Measurements from ENCODE around the gene NTM.

The NTM gene

GRCh38 chr11:131642756-131643531 is 272.5 kb downstream of the NTM start:
- no peak for DNase-seq (ENCODE audit: low read depth)

GRCh38 chr11:131644204-131644795 is 273.9 kb downstream of the NTM start:
- no peak for DNase-seq (ENCODE audit: low read depth)

- no peak for DNase-seq (ENCODE audit: low read depth)
Observed at GRCh38 chr11:131645237-131645636, 274.8 kb downstream of the NTM start.

GRCh38 chr11:131649856-131650255 is 279.4 kb downstream of the NTM start:
- DNase-seq (ENCODE audit: low read depth) = no peak

- no peak for DNase-seq (ENCODE audit: low read depth)
Observed at GRCh38 chr11:131652231-131652630, 281.8 kb downstream of the NTM start.

GRCh38 chr11:131653260-131653659 is 282.8 kb downstream of the NTM start:
- no peak for DNase-seq (ENCODE audit: low read depth)

GRCh38 chr11:131654849-131655248 is 284.4 kb downstream of the NTM start:
- no peak for DNase-seq (ENCODE audit: low read depth)

GRCh38 chr11:131656179-131656838 is 285.9 kb downstream of the NTM start:
- no peak for DNase-seq (ENCODE audit: low read depth)

GRCh38 chr11:131656839-131657211 is 286.4 kb downstream of the NTM start:
- DNase-seq (ENCODE audit: low read depth) = no peak

- DNase-seq (ENCODE audit: low read depth) = no peak
Observed at GRCh38 chr11:131658414-131658813, 288.0 kb downstream of the NTM start.

GRCh38 chr11:131658952-131659351 is 288.5 kb downstream of the NTM start:
- no peak for DNase-seq (ENCODE audit: low read depth)

GRCh38 chr11:131659931-131660330 is 289.5 kb downstream of the NTM start:
- no peak for DNase-seq (ENCODE audit: low read depth)

GRCh38 chr11:131661132-131661531 is 290.7 kb downstream of the NTM start:
- no peak for DNase-seq (ENCODE audit: low read depth)

- DNase-seq (ENCODE audit: low read depth) = no peak
Observed at GRCh38 chr11:131662317-131662972, 292.0 kb downstream of the NTM start.

GRCh38 chr11:131662993-131663392 is 292.6 kb downstream of the NTM start:
- no peak for DNase-seq (ENCODE audit: low read depth)

- DNase-seq (ENCODE audit: low read depth) = no peak
Observed at GRCh38 chr11:131663405-131664200, 293.2 kb downstream of the NTM start.

- DNase-seq (ENCODE audit: low read depth) = no peak
Observed at GRCh38 chr11:131664293-131664692, 293.9 kb downstream of the NTM start.

GRCh38 chr11:131664816-131665215 is 294.4 kb downstream of the NTM start:
- no peak for DNase-seq (ENCODE audit: low read depth)

- DNase-seq (ENCODE audit: low read depth) = no peak
Observed at GRCh38 chr11:131665344-131665968, 295.0 kb downstream of the NTM start.

- no peak for DNase-seq (ENCODE audit: low read depth)
Observed at GRCh38 chr11:131666006-131666405, 295.6 kb downstream of the NTM start.

- no peak for DNase-seq (ENCODE audit: low read depth)
Observed at GRCh38 chr11:131666617-131667016, 296.2 kb downstream of the NTM start.

- DNase-seq (ENCODE audit: low read depth) = no peak
Observed at GRCh38 chr11:131667566-131667965, 297.2 kb downstream of the NTM start.

Measured in non-pigmented ciliary epithelial cell (primary cell).